HepG2 (cell line): Measurements from ENCODE around the gene MED20. TPM values are rescaled to one million over a fixed set of nuclear protein-coding genes. Genes with fewer than 3 reads are reported as not detected.

ENCODE experiments used
- ATF7 ChIP-seq, 2 experiments: fragments of 450-650 bp in 1 of 2; sonication (generic) in 1 of 2; formaldehyde crosslinking in 1 of 2; IDR thresholded peaks; 2 replicates each; pipeline versions ENCODE4 v1.4.0 to v1.6.1; 2016 to 2020; ENCODE audit warnings: antibody characterized with exemption in 1 of 2, mild to moderate bottlenecking in 1 of 2, missing genetic modification reagents in 1 of 2
- CAMTA2 ChIP-seq: sonication (generic); formaldehyde crosslinking; IDR thresholded peaks from 2 replicates; pipeline ENCODE4 v1.4.0; 2020; ENCODE audit warnings: mild to moderate bottlenecking, missing genetic modification reagents, borderline replicate concordance
- CHD2 ChIP-seq: IDR thresholded peaks from 2 replicates; pipeline ENCODE4 v1.6.1; 2011; ENCODE audit warnings: low read depth, low read length, improper control_type of control experiment
- ETV5 ChIP-seq: IDR thresholded peaks from 2 replicates; pipeline ENCODE4 v1.6.1; 2018; ENCODE audit warnings: missing biosample characterization, missing genetic modification reagents, inconsistent platforms, borderline replicate concordance
- GATA4 ChIP-seq: sonication (generic); IDR thresholded peaks from 2 replicates; pipeline ENCODE4 v1.6.1; 2016; ENCODE audit warnings: antibody characterized with exemption, low read depth, borderline replicate concordance
- HNRNPUL1 ChIP-seq: fragments of 200-400 bp; formaldehyde crosslinking; IDR thresholded peaks from 2 replicates; pipeline ENCODE4 v1.6.1; 2017; ENCODE audit warnings: low read depth, mild to moderate bottlenecking, low read length, moderate library complexity
- HOXA9 ChIP-seq: sonication (generic); formaldehyde crosslinking; IDR thresholded peaks from 2 replicates; pipeline ENCODE4 v1.8.1; 2022; ENCODE audit warnings: missing genetic modification reagents, mild to moderate bottlenecking, moderate library complexity, borderline replicate concordance
- ONECUT2 ChIP-seq: sonication (generic); formaldehyde crosslinking; IDR thresholded peaks from 2 replicates; pipeline ENCODE4 v1.4.0; 2020; ENCODE audit warnings: missing genetic modification reagents
- POLR2A ChIP-seq, 2 experiments: IDR thresholded peaks; 2 replicates each; pipeline ENCODE4 v1.6.1; 2011; ENCODE audit warnings: low read depth in 2 of 2, low read length in 2 of 2, mild to moderate bottlenecking in 1 of 2, moderate library complexity in 1 of 2; ENCODE audit not compliant: insufficient read depth in 1 of 2
- YY1 ChIP-seq: IDR thresholded peaks from 2 replicates; pipeline ENCODE4 v1.6.1; 2011; ENCODE audit warnings: low read length, low read depth, moderate library complexity, mild to moderate bottlenecking; ENCODE audit not compliant: insufficient read depth, insufficient replicate concordance
- ZNF335 ChIP-seq: sonication (generic); formaldehyde crosslinking; IDR thresholded peaks from 2 replicates; pipeline ENCODE4 v1.4.0; 2020; ENCODE audit warnings: missing genetic modification reagents
- ZNF441 ChIP-seq: sonication (generic); formaldehyde crosslinking; IDR thresholded peaks from 2 replicates; pipeline ENCODE4 v1.7.0; 2021; ENCODE audit warnings: missing genetic modification reagents, borderline replicate concordance
- ZNF501 ChIP-seq: sonication (generic); formaldehyde crosslinking; IDR thresholded peaks from 2 replicates; pipeline ENCODE4 v1.5.1; 2020; ENCODE audit warnings: mild to moderate bottlenecking, moderate library complexity, missing genetic modification reagents
- ZNF558 ChIP-seq: sonication (generic); formaldehyde crosslinking; IDR thresholded peaks from 2 replicates; pipeline ENCODE4 v1.9.0; 2022; ENCODE audit warnings: mild to moderate bottlenecking, missing genetic modification reagents, borderline replicate concordance
- ZNF589 ChIP-seq: sonication (generic); formaldehyde crosslinking; conservative IDR thresholded peaks from 2 replicates; pipeline ENCODE4 v1.8.0; 2022; ENCODE audit warnings: mild to moderate bottlenecking, moderate library complexity, missing genetic modification reagents
- polyA plus RNA-seq, 8 experiments: library from polyadenylated mRNA; depleted of rRNA in 3 of 8; stranded (reverse) in 7 of 8; unstranded in 1 of 8; fragments of >200 nt; fragmentation: Illumina TruSeq in 4 of 8; extraction: Trizol in 4 of 8; gene quantifications; 2 replicates each; pipeline versions ENCODE4 v1.2.1 to v1.2.3, GENCODE V29; 2011 to 2016; ENCODE audit warnings: low read depth in 4 of 8, missing spikeins in 1 of 8, mixed read lengths in 1 of 8; ENCODE audit not compliant: insufficient read depth in 1 of 8
- total RNA-seq, 5 experiments: library from RNA; depleted of rRNA; stranded (reverse); fragments of >200 nt; fragmentation: Illumina TruSeq; extraction: Trizol; gene quantifications; 2 replicates each; pipeline ENCODE4 v1.2.3, GENCODE V29; 2016; ENCODE audit warnings: low read depth in 1 of 5
- TF ChIP-seq, protein P1 (sequence below): sonication (generic); formaldehyde crosslinking; IDR thresholded peaks from 2 replicates; pipeline ENCODE4 v1.4.0; 2020; ENCODE audit warnings: missing genetic modification reagents, borderline replicate concordance
- TF ChIP-seq, protein P2 (sequence below): sonication (generic); formaldehyde crosslinking; IDR thresholded peaks from 2 replicates; pipeline ENCODE4 v1.9.0; 2021; ENCODE audit warnings: missing genetic modification reagents, borderline replicate concordance

The MED20 gene
- total and polyA plus RNA-seq, 2 of the 13 experiments (the other 11 are each of a cell fraction or from before 2014, with no cell fraction given): 28.1 to 41.1 TPM

DNA sequence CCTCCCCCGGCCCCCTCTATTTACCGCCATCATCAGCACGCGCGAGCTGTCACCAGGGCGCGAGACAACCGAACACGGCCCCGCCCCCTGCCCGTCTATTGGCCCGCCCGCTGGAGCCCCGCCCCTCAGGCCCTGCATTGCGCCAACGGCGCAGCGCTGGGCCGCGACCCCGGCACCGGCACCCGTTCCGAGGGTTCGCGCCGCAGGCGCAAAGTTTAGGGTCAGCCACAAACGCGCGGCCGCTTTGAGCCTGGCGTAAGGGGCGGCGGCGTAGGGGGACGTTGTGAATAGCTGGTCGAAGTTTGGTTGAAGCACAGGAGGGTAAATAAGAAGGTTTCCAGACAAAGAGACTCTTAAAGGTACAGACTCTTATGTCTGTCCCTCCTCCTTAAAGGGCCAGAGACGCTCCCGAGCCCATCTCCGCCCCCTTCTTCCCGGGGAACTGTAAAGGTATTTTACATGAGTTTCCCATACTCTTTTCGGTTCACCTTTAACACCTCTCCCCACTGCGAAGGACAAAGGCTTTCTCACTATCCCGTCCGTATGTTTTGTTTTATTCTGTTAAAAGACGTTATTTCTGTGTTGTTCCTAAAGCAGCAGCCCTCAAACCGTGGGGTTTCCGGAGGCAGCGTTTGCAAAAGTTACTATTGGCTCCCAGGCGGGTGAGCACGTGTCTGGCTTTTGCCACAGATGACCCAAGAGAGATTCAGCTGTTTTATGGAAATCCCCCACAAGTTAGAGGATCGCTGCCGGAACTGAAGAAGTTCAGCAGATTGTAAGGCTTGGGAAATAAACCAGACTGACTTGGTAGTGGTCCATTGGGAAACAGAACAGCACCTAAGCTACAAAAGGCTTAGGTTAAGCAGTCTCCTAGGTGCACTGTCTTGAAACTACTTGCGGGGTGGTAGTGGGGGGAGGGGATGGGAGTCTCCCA is 25.4 kb downstream of the MED20 start, which contains the start of gene USP49 (continued):
- TF ChIP-seq, protein P1, sequence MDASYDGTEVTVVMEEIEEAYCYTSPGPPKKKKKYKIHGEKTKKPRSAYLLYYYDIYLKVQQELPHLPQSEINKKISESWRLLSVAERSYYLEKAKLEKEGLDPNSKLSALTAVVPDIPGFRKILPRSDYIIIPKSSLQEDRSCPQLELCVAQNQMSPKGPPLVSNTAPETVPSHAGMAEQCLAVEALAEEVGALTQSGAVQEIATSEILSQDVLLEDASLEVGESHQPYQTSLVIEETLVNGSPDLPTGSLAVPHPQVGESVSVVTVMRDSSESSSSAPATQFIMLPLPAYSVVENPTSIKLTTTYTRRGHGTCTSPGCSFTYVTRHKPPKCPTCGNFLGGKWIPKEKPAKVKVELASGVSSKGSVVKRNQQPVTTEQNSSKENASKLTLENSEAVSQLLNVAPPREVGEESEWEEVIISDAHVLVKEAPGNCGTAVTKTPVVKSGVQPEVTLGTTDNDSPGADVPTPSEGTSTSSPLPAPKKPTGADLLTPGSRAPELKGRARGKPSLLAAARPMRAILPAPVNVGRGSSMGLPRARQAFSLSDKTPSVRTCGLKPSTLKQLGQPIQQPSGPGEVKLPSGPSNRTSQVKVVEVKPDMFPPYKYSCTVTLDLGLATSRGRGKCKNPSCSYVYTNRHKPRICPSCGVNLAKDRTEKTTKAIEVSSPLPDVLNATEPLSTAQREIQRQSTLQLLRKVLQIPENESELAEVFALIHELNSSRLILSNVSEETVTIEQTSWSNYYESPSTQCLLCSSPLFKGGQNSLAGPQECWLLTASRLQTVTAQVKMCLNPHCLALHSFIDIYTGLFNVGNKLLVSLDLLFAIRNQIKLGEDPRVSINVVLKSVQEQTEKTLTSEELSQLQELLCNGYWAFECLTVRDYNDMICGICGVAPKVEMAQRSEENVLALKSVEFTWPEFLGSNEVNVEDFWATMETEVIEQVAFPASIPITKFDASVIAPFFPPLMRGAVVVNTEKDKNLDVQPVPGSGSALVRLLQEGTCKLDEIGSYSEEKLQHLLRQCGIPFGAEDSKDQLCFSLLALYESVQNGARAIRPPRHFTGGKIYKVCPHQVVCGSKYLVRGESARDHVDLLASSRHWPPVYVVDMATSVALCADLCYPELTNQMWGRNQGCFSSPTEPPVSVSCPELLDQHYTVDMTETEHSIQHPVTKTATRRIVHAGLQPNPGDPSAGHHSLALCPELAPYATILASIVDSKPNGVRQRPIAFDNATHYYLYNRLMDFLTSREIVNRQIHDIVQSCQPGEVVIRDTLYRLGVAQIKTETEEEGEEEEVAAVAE: no peak
- TF ChIP-seq GATA4 (no peak), YY1 (peak; percentile 33), ZNF335 (no peak), ATF7 (IDR thresholded peaks at IDR 0.05) (no peak), ATF7 (CRISPR knock-in tag; IDR thresholded peaks at IDR 0.05) (no peak), ZNF501 (CRISPR knock-in tag) (no peak), POLR2A (IDR thresholded peaks at IDR 0.05; ENCODE audit: insufficient read depth in 1 of 2, low read depth in 2 of 2, low read length in 2 of 2) (no peak), ZNF589 (CRISPR knock-in tag) (no peak), CAMTA2 (no peak), HNRNPUL1 (no peak), CHD2 (0 out of 2 replicates have a peak, but pooled peaks have one; percentile 36), ZNF558 (CRISPR knock-in tag) (no peak), ONECUT2 (no peak), ETV5 (CRISPR knock-in tag) (no peak), ZNF441 (CRISPR knock-in tag) (no peak), HOXA9 (CRISPR knock-in tag) (no peak)
- TF ChIP-seq, protein P2, sequence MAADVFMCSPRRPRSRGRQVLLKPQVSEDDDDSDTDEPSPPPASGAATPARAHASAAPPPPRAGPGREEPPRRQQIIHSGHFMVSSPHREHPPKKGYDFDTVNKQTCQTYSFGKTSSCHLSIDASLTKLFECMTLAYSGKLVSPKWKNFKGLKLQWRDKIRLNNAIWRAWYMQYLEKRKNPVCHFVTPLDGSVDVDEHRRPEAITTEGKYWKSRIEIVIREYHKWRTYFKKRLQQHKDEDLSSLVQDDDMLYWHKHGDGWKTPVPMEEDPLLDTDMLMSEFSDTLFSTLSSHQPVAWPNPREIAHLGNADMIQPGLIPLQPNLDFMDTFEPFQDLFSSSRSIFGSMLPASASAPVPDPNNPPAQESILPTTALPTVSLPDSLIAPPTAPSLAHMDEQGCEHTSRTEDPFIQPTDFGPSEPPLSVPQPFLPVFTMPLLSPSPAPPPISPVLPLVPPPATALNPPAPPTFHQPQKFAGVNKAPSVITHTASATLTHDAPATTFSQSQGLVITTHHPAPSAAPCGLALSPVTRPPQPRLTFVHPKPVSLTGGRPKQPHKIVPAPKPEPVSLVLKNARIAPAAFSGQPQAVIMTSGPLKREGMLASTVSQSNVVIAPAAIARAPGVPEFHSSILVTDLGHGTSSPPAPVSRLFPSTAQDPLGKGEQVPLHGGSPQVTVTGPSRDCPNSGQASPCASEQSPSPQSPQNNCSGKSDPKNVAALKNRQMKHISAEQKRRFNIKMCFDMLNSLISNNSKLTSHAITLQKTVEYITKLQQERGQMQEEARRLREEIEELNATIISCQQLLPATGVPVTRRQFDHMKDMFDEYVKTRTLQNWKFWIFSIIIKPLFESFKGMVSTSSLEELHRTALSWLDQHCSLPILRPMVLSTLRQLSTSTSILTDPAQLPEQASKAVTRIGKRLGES (CRISPR knock-in tag): no peak
